GM10266 (cell line): Measurements from ENCODE around the gene DAAM1.

Source experiments
- DNase-seq: peaks from one replicate; pipeline ENCODE4 v3.0.0; 2012; ENCODE audit errors: extremely low spot score
- TF ChIP-seq, protein P1 (sequence below): IDR thresholded peaks from 2 replicates; pipeline ENCODE4 v1.5.1; 2012; ENCODE audit warnings: mild to moderate bottlenecking, low read depth; ENCODE audit not compliant: control insufficient read depth, insufficient read depth; ENCODE audit errors: missing control alignments

The DAAM1 gene

DNA sequence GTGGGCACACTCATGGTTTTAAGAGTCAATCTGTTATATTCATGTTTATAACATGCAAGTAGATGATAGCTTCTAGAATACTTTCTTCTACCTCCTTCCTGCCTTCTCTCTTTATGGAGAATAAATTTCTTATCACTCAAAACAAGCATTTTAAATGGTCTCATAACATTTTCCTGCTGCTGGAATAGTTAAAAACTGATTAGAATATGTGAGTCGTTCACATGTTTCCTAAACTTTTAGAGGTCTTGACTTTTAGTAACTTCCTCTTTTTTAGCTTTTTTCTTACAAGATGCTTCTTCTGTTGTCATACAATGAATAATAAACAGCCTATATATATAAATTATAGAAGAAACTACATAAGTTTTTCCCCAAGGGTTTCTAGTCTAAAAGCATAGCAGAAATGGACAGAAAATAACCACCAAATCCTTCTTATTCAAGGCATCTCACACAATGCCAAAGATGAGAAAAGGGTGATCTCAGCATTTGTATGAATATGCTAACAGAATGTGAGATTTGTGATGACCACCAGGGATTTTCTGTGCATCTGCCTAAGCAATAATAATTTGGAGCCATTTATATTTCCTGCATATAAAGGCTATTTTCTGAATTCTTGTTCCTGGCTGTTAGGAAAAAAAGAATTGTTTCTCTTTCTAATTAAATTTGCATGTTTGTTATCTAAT is 127.8 kb downstream of the DAAM1 start:
- no peak for DNase-seq
- TF ChIP-seq, protein P1, sequence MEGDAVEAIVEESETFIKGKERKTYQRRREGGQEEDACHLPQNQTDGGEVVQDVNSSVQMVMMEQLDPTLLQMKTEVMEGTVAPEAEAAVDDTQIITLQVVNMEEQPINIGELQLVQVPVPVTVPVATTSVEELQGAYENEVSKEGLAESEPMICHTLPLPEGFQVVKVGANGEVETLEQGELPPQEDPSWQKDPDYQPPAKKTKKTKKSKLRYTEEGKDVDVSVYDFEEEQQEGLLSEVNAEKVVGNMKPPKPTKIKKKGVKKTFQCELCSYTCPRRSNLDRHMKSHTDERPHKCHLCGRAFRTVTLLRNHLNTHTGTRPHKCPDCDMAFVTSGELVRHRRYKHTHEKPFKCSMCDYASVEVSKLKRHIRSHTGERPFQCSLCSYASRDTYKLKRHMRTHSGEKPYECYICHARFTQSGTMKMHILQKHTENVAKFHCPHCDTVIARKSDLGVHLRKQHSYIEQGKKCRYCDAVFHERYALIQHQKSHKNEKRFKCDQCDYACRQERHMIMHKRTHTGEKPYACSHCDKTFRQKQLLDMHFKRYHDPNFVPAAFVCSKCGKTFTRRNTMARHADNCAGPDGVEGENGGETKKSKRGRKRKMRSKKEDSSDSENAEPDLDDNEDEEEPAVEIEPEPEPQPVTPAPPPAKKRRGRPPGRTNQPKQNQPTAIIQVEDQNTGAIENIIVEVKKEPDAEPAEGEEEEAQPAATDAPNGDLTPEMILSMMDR: no peak

- DNase-seq: no peak
- TF ChIP-seq, protein P1: no peak
Measured at GRCh38 chr14:59317346-59317745, 128.9 kb downstream of the DAAM1 start.

GRCh38 chr14:59317798-59318505 is 129.5 kb downstream of the DAAM1 start:
- TF ChIP-seq, protein P1: no peak
- DNase-seq: no peak

DNA sequence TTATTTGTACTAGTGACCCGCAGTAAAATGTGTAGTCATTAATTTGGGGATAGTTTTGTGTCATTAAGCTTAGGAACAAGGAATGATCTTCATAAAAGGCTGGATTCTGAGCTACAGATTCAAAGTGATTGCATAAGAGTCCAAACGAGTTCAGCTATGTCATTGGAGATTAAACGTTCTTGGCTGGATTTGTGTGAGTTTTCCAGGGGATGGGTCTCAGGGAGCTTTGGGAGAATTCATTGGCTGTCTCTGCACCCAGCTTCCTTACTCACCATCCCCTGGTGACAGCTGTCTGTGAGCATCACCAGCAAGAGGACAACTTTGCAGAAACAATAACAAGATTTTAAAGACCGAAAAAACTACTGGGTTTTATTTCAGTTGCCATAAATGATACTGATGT is 130.4 kb downstream of the DAAM1 start:
- TF ChIP-seq, protein P1: no peak
- DNase-seq: no peak

- TF ChIP-seq, protein P1: no peak
- DNase-seq: no peak
Measured at GRCh38 chr14:59320361-59320760, 131.9 kb downstream of the DAAM1 start.

GRCh38 chr14:59320763-59321625 is 132.5 kb downstream of the DAAM1 start:
- DNase-seq: no peak
- TF ChIP-seq, protein P1: no peak

DNA sequence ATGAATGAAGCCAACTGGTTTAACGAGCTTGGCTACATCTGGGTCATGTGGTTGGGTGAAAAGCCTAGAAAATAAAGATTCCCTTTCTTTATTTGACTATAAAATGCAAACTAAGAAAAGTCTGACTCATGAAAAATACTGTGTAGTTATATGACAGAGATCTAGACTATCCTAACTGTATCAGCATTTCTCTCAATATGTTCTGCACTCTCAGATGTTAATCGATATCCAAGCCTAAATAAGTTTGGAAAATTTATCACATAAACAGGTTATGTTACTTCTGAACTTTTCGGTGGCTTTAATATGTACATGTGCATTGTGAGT is 133.1 kb downstream of the DAAM1 start:
- DNase-seq: no peak
- TF ChIP-seq, protein P1: no peak
